ENCODE data around the gene SGCE. TPM values are rescaled to one million over a fixed set of nuclear protein-coding genes. Genes with fewer than 3 reads are reported as not detected.

Gene SGCE
- total RNA-seq, 1 donor from 2014 or later: 169 TPM

- Histone ChIP-seq H3F3A (ENCODE audit: low read depth) (peaks cover 3% of the 10 kb centered on the region), H3K4me3 (no peak overlapping the region), H3K27me3 (no peaks in the 10 kb centered on the region), H3K4me2 (peak overlapping the region; percentile 6), H3K36me3 (peaks cover 9% of the 10 kb centered on the region), H2AFZ (replicated peaks) (no peak overlapping the region), H3K9me3 (ENCODE audit: low read depth) (no peaks in the 10 kb centered on the region), H3K4me1 (peaks cover 12% of the 10 kb centered on the region), H3K9ac (no peak overlapping the region), H3K27ac (no peak overlapping the region), H4K20me1 (ENCODE audit: low read depth) (no peaks in the 10 kb centered on the region), H3K79me2 (ENCODE audit: low read depth) (no peaks in the 10 kb centered on the region)
- H3K36me3 Mint-ChIP-seq: peaks cover 8% of the 10 kb centered on the region
- TF ChIP-seq CTCF (IDR thresholded peaks at IDR 0.05) (no peak), EZH2 (IDR thresholded peaks at IDR 0.05) (no peak), EZH2phosphoT487 (IDR thresholded peaks at IDR 0.05) (no peak)
- peaks cover 14% of the 10 kb centered on the region for H3K9me3 Mint-ChIP-seq
- H3K4me3 Mint-ChIP-seq: no peak overlapping the region
- H3K27me3 Mint-ChIP-seq (ENCODE audit: insufficient read depth, low read depth): peaks cover 2% of the 10 kb centered on the region
- DNase-seq (ENCODE audit: low spot score): no peak
- H3K4me1 Mint-ChIP-seq: peaks cover 24% of the 10 kb centered on the region
- peak overlapping the region; percentile 99 for H3K27ac Mint-ChIP-seq
Observed at GRCh38 chr7:94700926-94701554, 45.1 kb upstream of the SGCE start.

DNA sequence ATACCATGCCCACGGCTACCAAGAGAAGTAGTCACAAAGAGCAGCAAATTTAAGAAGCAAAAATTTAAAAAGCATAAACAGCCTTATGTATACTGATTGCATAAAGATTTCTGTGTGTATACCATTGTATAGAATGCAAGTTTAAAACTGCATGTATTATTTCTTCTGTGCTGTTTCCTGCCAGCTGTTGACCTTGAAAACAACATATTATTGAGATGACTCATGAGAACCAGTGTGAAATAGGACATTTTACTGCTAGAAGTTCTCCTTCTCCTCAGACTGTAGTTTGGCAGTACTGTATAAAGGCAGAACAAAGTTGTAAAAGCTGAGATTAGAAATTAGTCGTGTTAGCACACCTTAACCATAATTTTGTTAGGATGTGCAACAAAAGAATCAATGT lies 42.3 kb upstream of the SGCE start:
- Histone ChIP-seq H3K27me3 (no peaks in the 10 kb centered on the region), H4K20me1 (ENCODE audit: low read depth) (no peaks in the 10 kb centered on the region), H3K79me2 (ENCODE audit: low read depth) (no peaks in the 10 kb centered on the region), H3K4me1 (peaks cover 12% of the 10 kb centered on the region), H3K4me3 (no peak overlapping the region), H3K4me2 (no peak overlapping the region), H3K27ac (no peak overlapping the region), H3K9ac (no peak overlapping the region), H3F3A (ENCODE audit: low read depth) (peaks cover 3% of the 10 kb centered on the region), H3K9me3 (ENCODE audit: low read depth) (no peaks in the 10 kb centered on the region), H2AFZ (replicated peaks) (no peak overlapping the region), H3K36me3 (no peaks in the 10 kb centered on the region)
- peaks cover 10% of the 10 kb centered on the region for H3K9me3 Mint-ChIP-seq
- H3K27me3 Mint-ChIP-seq (ENCODE audit: insufficient read depth, low read depth): no peaks in the 10 kb centered on the region
- peaks cover 4% of the 10 kb centered on the region for H3K36me3 Mint-ChIP-seq
- no peak for DNase-seq (ENCODE audit: low spot score)
- H3K4me1 Mint-ChIP-seq: peaks cover 22% of the 10 kb centered on the region
- H3K27ac Mint-ChIP-seq: no peak overlapping the region
- H3K4me3 Mint-ChIP-seq: no peak overlapping the region
- TF ChIP-seq EZH2phosphoT487 (IDR thresholded peaks at IDR 0.05): no peak
- TF ChIP-seq CTCF (IDR thresholded peaks at IDR 0.05): no peak

GRCh38 chr7:94697035-94697974 lies 41.4 kb upstream of the SGCE start:
- no peak overlapping the region for H2AFZ ChIP-seq (replicated peaks)
- H3K36me3 ChIP-seq: no peaks in the 10 kb centered on the region
- Mint-ChIP-seq H3K27me3 (ENCODE audit: insufficient read depth, low read depth) (no peaks in the 10 kb centered on the region), H3K27ac (no peak overlapping the region), H3K4me1 (peaks cover 13% of the 10 kb centered on the region), H3K4me3 (no peak overlapping the region), H3K9me3 (peaks cover 10% of the 10 kb centered on the region), H3K36me3 (peaks cover 4% of the 10 kb centered on the region)
- no peaks in the 10 kb centered on the region for H3K79me2 ChIP-seq (ENCODE audit: low read depth)
- no peak overlapping the region for H3K27ac ChIP-seq
- no peak for DNase-seq (ENCODE audit: low spot score)
- peaks cover 3% of the 10 kb centered on the region for H3F3A ChIP-seq (ENCODE audit: low read depth)
- H3K9me3 ChIP-seq (ENCODE audit: low read depth): no peaks in the 10 kb centered on the region
- peaks cover 20% of the 10 kb centered on the region for H3K4me1 ChIP-seq
- H3K4me2 ChIP-seq: no peak overlapping the region
- no peaks in the 10 kb centered on the region for H4K20me1 ChIP-seq (ENCODE audit: low read depth)
- no peak overlapping the region for H3K9ac ChIP-seq
- H3K4me3 ChIP-seq: no peak overlapping the region
- TF ChIP-seq CTCF (IDR thresholded peaks at IDR 0.05) (no peak), EZH2phosphoT487 (IDR thresholded peaks at IDR 0.05) (no peak), EZH2 (IDR thresholded peaks at IDR 0.05) (no peak)
- H3K27me3 ChIP-seq: no peaks in the 10 kb centered on the region

Data from neural progenitor cell (in vitro differentiated cells).